Subcutaneous abdominal adipose tissue (tissue), 5 donors: ENCODE data around the gene MUC21.
A peak's percentile ranks its signal among the peaks of the same experiment; 100 is the strongest.
"Not testable (repeated sequence)": the region's sequence is repeated elsewhere in the genome, so short reads cannot be mapped to it uniquely, and the experiment has no call there.

Experiments
- H3K27ac ChIP-seq: one replicate; pipeline ENCODE4 v1.7.0; 2013; ENCODE audit warnings: low read depth, mild to moderate bottlenecking, inconsistent platforms, low read length, moderate library complexity
- H3K27me3 ChIP-seq, 5 donors: one replicate each; pipeline ENCODE4 v1.7.0; 2013; ENCODE audit warnings: low read length in 5 of 5, inconsistent platforms in 1 of 5; ENCODE audit not compliant: control insufficient read depth in 5 of 5, insufficient read depth in 4 of 5
- H3K36me3 ChIP-seq, 5 donors: one replicate each; pipeline ENCODE4 v1.7.0; 2013; ENCODE audit warnings: low read length in 5 of 5; ENCODE audit not compliant: control insufficient read depth in 5 of 5, insufficient read depth in 5 of 5
- H3K4me1 ChIP-seq, 5 donors: one replicate each; pipeline ENCODE4 v1.7.0; 2013; ENCODE audit warnings: low read length in 5 of 5, mild to moderate bottlenecking in 3 of 5, moderate library complexity in 1 of 5; ENCODE audit not compliant: control insufficient read depth in 5 of 5, insufficient read depth in 5 of 5
- H3K4me3 ChIP-seq, 5 donors: one replicate each; pipeline ENCODE4 v1.7.0; 2013; ENCODE audit warnings: low read length in 5 of 5, low read depth in 1 of 5
- H3K9ac ChIP-seq, 5 donors: one replicate each; pipeline ENCODE4 v1.7.0; 2013; ENCODE audit warnings: low read length in 5 of 5, mild to moderate bottlenecking in 4 of 5, moderate library complexity in 3 of 5
- H3K9me3 ChIP-seq, 5 donors: one replicate each; pipeline ENCODE4 v1.7.0; 2013; ENCODE audit warnings: low read length in 5 of 5; ENCODE audit not compliant: control insufficient read depth in 5 of 5
- donor health status: healthy.
- donor health status: healthy.
- donor health status: healthy.
- donor health status: healthy.
- donor health status: healthy.

Gene MUC21

GRCh38 chr6:30965140-30965601 is 18.3 kb upstream of the MUC21 start:
- no peak overlapping the region for H3K4me3 ChIP-seq

GRCh38 chr6:30966154-30966553 is 17.4 kb upstream of the MUC21 start:
- peaks cover 0 to 14% (median 0%) of the 10 kb centered on the region in 5 donors for H3K27me3 ChIP-seq
- no peak overlapping the region for H3K27ac ChIP-seq
- no peaks in the 10 kb centered on the region for H3K9me3 ChIP-seq
- H3K9ac ChIP-seq: no peak overlapping the region
- no peaks in the 10 kb centered on the region for H3K36me3 ChIP-seq
- no peak overlapping the region for H3K4me3 ChIP-seq
- H3K4me1 ChIP-seq: peaks cover 0 to 5% (median 0%) of the 10 kb centered on the region in 5 donors

More at GRCh38 chr6:30965140-30965601, 18.3 kb upstream of the MUC21 start:
- Histone ChIP-seq H3K36me3 (no peaks in the 10 kb centered on the region), H3K27me3 (peaks cover 0 to 14% (median 0%) of the 10 kb centered on the region in 5 donors), H3K9me3 (no peaks in the 10 kb centered on the region), H3K4me1 (peaks cover 0 to 5% (median 0%) of the 10 kb centered on the region in 5 donors), H3K9ac (no peak overlapping the region), H3K27ac (no peak overlapping the region)

- H3K9me3 ChIP-seq, H3K27ac ChIP-seq, H3K9ac ChIP-seq, H3K4me1 ChIP-seq, H3K4me3 ChIP-seq, H3K36me3 ChIP-seq: not testable (repeated sequence)
- peaks cover 0 to 19% (median 6%) of the 10 kb centered on the region in 5 donors for H3K27me3 ChIP-seq
These were observed 14.3 kb upstream of the MUC21 start for GRCh38 chr6:30969171-30969570.

GRCh38 chr6:30970946-30971345 is 12.6 kb upstream of the MUC21 start:
- Histone ChIP-seq H3K27me3 (peaks cover 0 to 10% (median 3%) of the 10 kb centered on the region in 5 donors), H3K4me1 (peaks cover 0 to 5% (median 0%) of the 10 kb centered on the region in 5 donors), H3K36me3 (no peaks in the 10 kb centered on the region), H3K27ac (no peak overlapping the region), H3K9ac (no peak overlapping the region), H3K4me3 (no peak overlapping the region), H3K9me3 (no peaks in the 10 kb centered on the region)

GRCh38 chr6:30972816-30973215 is 10.7 kb upstream of the MUC21 start:
- no peak overlapping the region for H3K27ac ChIP-seq
- peaks cover 0 to 3% (median 0%) of the 10 kb centered on the region in 5 donors for H3K4me1 ChIP-seq

GRCh38 chr6:30974490-30975252 is 8.8 kb upstream of the MUC21 start:
- Histone ChIP-seq H3K9me3 (no peaks in the 10 kb centered on the region), H3K27ac (no peak overlapping the region), H3K4me3 (no peak overlapping the region), H3K9ac (no peak overlapping the region), H3K36me3 (no peaks in the 10 kb centered on the region), H3K4me1 (peaks cover 0 to 3% (median 0%) of the 10 kb centered on the region in 5 donors), H3K27me3 (peaks cover 0 to 10% (median 3%) of the 10 kb centered on the region in 5 donors)

More at GRCh38 chr6:30972816-30973215, 10.7 kb upstream of the MUC21 start:
- H3K9ac ChIP-seq: no peak overlapping the region
- H3K36me3 ChIP-seq: no peaks in the 10 kb centered on the region
- H3K9me3 ChIP-seq: no peaks in the 10 kb centered on the region
- no peak overlapping the region for H3K4me3 ChIP-seq
- peaks cover 0 to 10% (median 3%) of the 10 kb centered on the region in 5 donors for H3K27me3 ChIP-seq

- no peak overlapping the region for H3K27ac ChIP-seq
- no peak overlapping the region for H3K9ac ChIP-seq
- peaks cover 0 to 10% (median 6%) of the 10 kb centered on the region in 5 donors for H3K4me1 ChIP-seq
- H3K27me3 ChIP-seq: peaks cover 0 to 8% (median 0%) of the 10 kb centered on the region in 5 donors
- no peaks in the 10 kb centered on the region for H3K36me3 ChIP-seq
- no peaks in the 10 kb centered on the region for H3K9me3 ChIP-seq
- H3K4me3 ChIP-seq: no peak overlapping the region
These were observed 4.4 kb upstream of the MUC21 start for GRCh38 chr6:30979141-30979540.

- H3K4me3 ChIP-seq: no peak overlapping the region
- H3K4me1 ChIP-seq: peaks cover 0 to 10% (median 6%) of the 10 kb centered on the region in 5 donors
- H3K9ac ChIP-seq: no peak overlapping the region
- H3K27me3 ChIP-seq: peaks cover 0 to 8% (median 0%) of the 10 kb centered on the region in 5 donors
- no peaks in the 10 kb centered on the region for H3K9me3 ChIP-seq
- no peaks in the 10 kb centered on the region for H3K36me3 ChIP-seq
- H3K27ac ChIP-seq: no peak overlapping the region
These were observed 3.8 kb upstream of the MUC21 start for GRCh38 chr6:30979690-30980089.

- Histone ChIP-seq H3K4me3 (peak overlapping the region in 3 of 5 donors; percentile 6 to 24 (median 12)), H3K36me3 (no peaks in the 10 kb centered on the region), H3K4me1 (peaks cover 0 to 10% (median 6%) of the 10 kb centered on the region in 5 donors), H3K27me3 (peaks cover 0 to 11% (median 0%) of the 10 kb centered on the region in 5 donors), H3K27ac (no peak overlapping the region), H3K9me3 (no peaks in the 10 kb centered on the region), H3K9ac (no peak overlapping the region)
These were observed 1.4 kb upstream of the MUC21 start for GRCh38 chr6:30981942-30982772.

- Histone ChIP-seq H3K27me3 (peaks cover 0 to 11% (median 0%) of the 10 kb centered on the region in 5 donors), H3K27ac (no peak overlapping the region), H3K9me3 (no peaks in the 10 kb centered on the region), H3K36me3 (no peaks in the 10 kb centered on the region), H3K4me3 (no peak overlapping the region), H3K4me1 (peaks cover 0 to 10% (median 6%) of the 10 kb centered on the region in 5 donors), H3K9ac (no peak overlapping the region)
These were observed 2.0 kb downstream of the MUC21 start for GRCh38 chr6:30985490-30985889.
